Measurements from ENCODE around the gene CRYGA.

CRYGA gene

GRCh38 chr2:208207769-208208168 lies 44.4 kb upstream of the CRYGA start:
- Histone ChIP-seq H3K4me3 (replicated peaks; ENCODE audit: insufficient read depth, low read length) (no peak overlapping the region), H3K27me3 (ENCODE audit: insufficient read depth, poor library complexity, severe bottlenecking) (no peaks in the 10 kb centered on the region), H3K27ac (replicated peaks) (no peak overlapping the region)
- TF ChIP-seq POLR2AphosphoS5 (IDR thresholded peaks at IDR 0.05; ENCODE audit: low read depth) (no peak), SPI1 (IDR thresholded peaks at IDR 0.05; ENCODE audit: borderline replicate concordance, low read depth) (no peak)
- DNase-seq (ENCODE audit: low read depth in 1 of 2, low spot score in 1 of 2): no peak

- Histone ChIP-seq H3K4me3 (replicated peaks; ENCODE audit: insufficient read depth, low read length) (no peak overlapping the region), H3K27me3 (ENCODE audit: insufficient read depth, poor library complexity, severe bottlenecking) (no peaks in the 10 kb centered on the region), H3K27ac (replicated peaks) (no peak overlapping the region)
- TF ChIP-seq CTCF (IDR thresholded peaks at IDR 0.05; ENCODE audit: insufficient read depth, low read length): no peak
- TF ChIP-seq POLR2AphosphoS5 (IDR thresholded peaks at IDR 0.05; ENCODE audit: low read depth): no peak
- no peak for TF ChIP-seq GABPA (IDR thresholded peaks at IDR 0.05; ENCODE audit: low read depth)
- TF ChIP-seq REST (IDR thresholded peaks at IDR 0.05; ENCODE audit: insufficient replicate concordance, low read depth): no peak
- TF ChIP-seq SPI1 (IDR thresholded peaks at IDR 0.05; ENCODE audit: borderline replicate concordance, low read depth): no peak
- no peak for DNase-seq (ENCODE audit: low read depth in 1 of 2, low spot score in 1 of 2)
Observed at GRCh38 chr2:208204166-208204565, 40.8 kb upstream of the CRYGA start.

GRCh38 chr2:208195531-208195930 lies 32.1 kb upstream of the CRYGA start:
- H3K27me3 ChIP-seq (ENCODE audit: insufficient read depth, poor library complexity, severe bottlenecking): no peaks in the 10 kb centered on the region
- TF ChIP-seq SPI1 (IDR thresholded peaks at IDR 0.05; ENCODE audit: borderline replicate concordance, low read depth): no peak
- TF ChIP-seq CTCF (IDR thresholded peaks at IDR 0.05; ENCODE audit: insufficient read depth, low read length): no peak
- no peak for TF ChIP-seq GABPA (IDR thresholded peaks at IDR 0.05; ENCODE audit: low read depth)
- no peak for TF ChIP-seq REST (IDR thresholded peaks at IDR 0.05; ENCODE audit: insufficient replicate concordance, low read depth)
- TF ChIP-seq POLR2AphosphoS5 (IDR thresholded peaks at IDR 0.05; ENCODE audit: low read depth): no peak
- no peak overlapping the region for H3K4me3 ChIP-seq (replicated peaks; ENCODE audit: insufficient read depth, low read length)
- DNase-seq (ENCODE audit: low read depth in 1 of 2, low spot score in 1 of 2): no peak
- no peak overlapping the region for H3K27ac ChIP-seq (replicated peaks)

- DNase-seq (ENCODE audit: low read depth in 1 of 2, low spot score in 1 of 2): no peak
- no peak overlapping the region for H3K27ac ChIP-seq (replicated peaks)
- TF ChIP-seq POLR2AphosphoS5 (IDR thresholded peaks at IDR 0.05; ENCODE audit: low read depth): no peak
- no peaks in the 10 kb centered on the region for H3K27me3 ChIP-seq (ENCODE audit: insufficient read depth, poor library complexity, severe bottlenecking)
- H3K4me3 ChIP-seq (replicated peaks; ENCODE audit: insufficient read depth, low read length): no peak overlapping the region
Observed at GRCh38 chr2:208192611-208193236, 29.3 kb upstream of the CRYGA start.
